Osteoblast (primary cell): ENCODE results near the gene METTL17. TPM values are rescaled to one million over a fixed set of nuclear protein-coding genes. Genes with fewer than 3 reads are reported as not detected.
A peak's percentile ranks its signal among the peaks of the same experiment; 100 is the strongest.

ENCODE experiments used
- DNase-seq: peaks from one replicate; pipeline ENCODE4 v3.0.0; 2011; ENCODE audit warnings: low spot score, mixed read lengths; ENCODE audit not compliant: insufficient read length; ENCODE audit errors: missing footprints
- H2AFZ ChIP-seq: 2 replicates; pipeline ENCODE4 v1.6.0; 2011; ENCODE audit warnings: mild to moderate bottlenecking, low read length
- H3K27ac ChIP-seq: 2 replicates; pipeline ENCODE4 v1.5.1; 2011; ENCODE audit warnings: mild to moderate bottlenecking, low read depth, low read length, moderate library complexity
- H3K27me3 ChIP-seq: 2 replicates; pipeline ENCODE4 v1.6.0; 2012; ENCODE audit warnings: mild to moderate bottlenecking, control low read depth, inconsistent platforms, low read length, moderate library complexity; ENCODE audit not compliant: insufficient read depth
- H3K36me3 ChIP-seq: 2 replicates; pipeline ENCODE4 v1.5.1; 2011; ENCODE audit warnings: mild to moderate bottlenecking, low read length, control low read depth, moderate library complexity; ENCODE audit not compliant: insufficient read depth
- H3K4me1 ChIP-seq: 2 replicates; pipeline ENCODE4 v1.5.1; 2011; ENCODE audit warnings: mild to moderate bottlenecking, low read length, control low read depth, moderate library complexity; ENCODE audit not compliant: insufficient read depth
- H3K4me2 ChIP-seq: 2 replicates; pipeline ENCODE4 v1.6.0; 2011; ENCODE audit warnings: mild to moderate bottlenecking, low read length; ENCODE audit not compliant: insufficient read depth
- H3K4me3 ChIP-seq: fragments of 200-600 bp; sonication (generic); 3 replicates; pipeline ENCODE4 v1.5.1; 2012; ENCODE audit warnings: mild to moderate bottlenecking, low read length, inconsistent platforms; ENCODE audit not compliant: insufficient read depth
- H3K79me2 ChIP-seq: 2 replicates; pipeline ENCODE4 v1.6.0; 2012; ENCODE audit warnings: mild to moderate bottlenecking, low read length, control low read depth, inconsistent platforms; ENCODE audit not compliant: insufficient read depth
- H3K9me3 ChIP-seq: 2 replicates; pipeline ENCODE4 v1.5.1; 2011; ENCODE audit warnings: low read depth, low read length, control low read depth
- H4K20me1 ChIP-seq: 2 replicates; pipeline ENCODE4 v1.6.0; 2012; ENCODE audit warnings: mild to moderate bottlenecking, low read length, control low read depth; ENCODE audit not compliant: insufficient read depth
- total RNA-seq: library from RNA; depleted of rRNA; stranded (reverse); fragments of >200 nt; gene quantifications from 2 replicates; pipeline ENCODE4 v1.2.3, GENCODE V29; 2012
- TF ChIP-seq, protein P1 (sequence below): IDR thresholded peaks from 2 replicates; pipeline ENCODE4 v1.5.1; 2011; ENCODE audit warnings: mild to moderate bottlenecking, low read depth, low read length, moderate library complexity; ENCODE audit errors: extremely low read depth

The METTL17 gene
- total RNA-seq, 1 donor = 50.3 TPM

DNA sequence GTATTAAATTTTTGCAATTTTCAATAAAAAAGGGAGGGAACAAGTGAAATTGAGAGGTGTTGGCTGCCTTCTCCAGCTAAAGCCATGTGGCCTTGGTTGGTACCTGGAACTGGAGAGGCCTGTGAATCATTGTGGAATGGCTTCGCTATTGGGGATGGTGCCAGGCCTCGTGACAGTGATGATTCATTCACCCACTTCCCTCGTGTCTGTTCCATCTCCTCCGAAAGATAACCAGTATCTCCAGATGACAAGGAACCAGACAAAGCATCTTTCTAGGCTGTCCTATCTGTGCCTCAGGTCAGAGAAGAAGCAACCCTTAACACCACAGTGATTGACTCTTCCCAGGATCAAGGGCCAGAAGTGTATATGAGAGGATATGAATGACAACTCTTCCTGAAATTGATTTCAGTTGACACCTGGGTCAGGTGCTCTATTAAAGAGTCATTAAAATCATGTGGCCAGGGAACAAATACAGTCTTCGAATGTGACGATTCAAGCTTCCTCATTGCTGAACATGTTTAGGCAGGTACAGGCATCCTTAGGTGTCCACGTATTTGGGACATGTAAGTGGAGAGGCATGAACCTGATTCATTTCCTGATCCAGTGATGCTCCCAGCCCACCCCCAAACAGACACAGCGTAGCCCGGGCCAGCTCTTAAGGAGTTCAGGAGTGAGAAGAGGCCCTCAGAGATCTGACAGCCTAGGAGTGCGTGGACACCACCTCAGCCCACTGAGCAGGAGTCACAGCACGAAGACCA is 52.1 kb downstream of the METTL17 start, which contains the start of gene RNASE7:
TSS of gene RNASE7 (plus strand) at position 687 of the 758 bp plus-strand sequence. CDS start 631 bp downstream, outside the sequence.
- no peaks in the 10 kb centered on the region for H3K9me3 ChIP-seq
- TF ChIP-seq, protein P1, sequence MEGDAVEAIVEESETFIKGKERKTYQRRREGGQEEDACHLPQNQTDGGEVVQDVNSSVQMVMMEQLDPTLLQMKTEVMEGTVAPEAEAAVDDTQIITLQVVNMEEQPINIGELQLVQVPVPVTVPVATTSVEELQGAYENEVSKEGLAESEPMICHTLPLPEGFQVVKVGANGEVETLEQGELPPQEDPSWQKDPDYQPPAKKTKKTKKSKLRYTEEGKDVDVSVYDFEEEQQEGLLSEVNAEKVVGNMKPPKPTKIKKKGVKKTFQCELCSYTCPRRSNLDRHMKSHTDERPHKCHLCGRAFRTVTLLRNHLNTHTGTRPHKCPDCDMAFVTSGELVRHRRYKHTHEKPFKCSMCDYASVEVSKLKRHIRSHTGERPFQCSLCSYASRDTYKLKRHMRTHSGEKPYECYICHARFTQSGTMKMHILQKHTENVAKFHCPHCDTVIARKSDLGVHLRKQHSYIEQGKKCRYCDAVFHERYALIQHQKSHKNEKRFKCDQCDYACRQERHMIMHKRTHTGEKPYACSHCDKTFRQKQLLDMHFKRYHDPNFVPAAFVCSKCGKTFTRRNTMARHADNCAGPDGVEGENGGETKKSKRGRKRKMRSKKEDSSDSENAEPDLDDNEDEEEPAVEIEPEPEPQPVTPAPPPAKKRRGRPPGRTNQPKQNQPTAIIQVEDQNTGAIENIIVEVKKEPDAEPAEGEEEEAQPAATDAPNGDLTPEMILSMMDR = no peak
- peaks cover 11% of the 10 kb centered on the region for H3K27me3 ChIP-seq
- no peak within 1 kb of the TSS for H2AFZ ChIP-seq
- H3K4me2 ChIP-seq = no peak within 1 kb of the TSS
- no peak within 1 kb of the TSS for H3K4me3 ChIP-seq
- no peaks in the 10 kb centered on the region for H3K79me2 ChIP-seq
- no peak within 1 kb of the TSS for H3K27ac ChIP-seq
- no peaks in the 10 kb centered on the region for H3K36me3 ChIP-seq
- peaks cover 12% of the 10 kb centered on the region for H3K4me1 ChIP-seq
- H4K20me1 ChIP-seq = no peaks in the 10 kb centered on the region
- DNase-seq = peak; percentile 29

DNA sequence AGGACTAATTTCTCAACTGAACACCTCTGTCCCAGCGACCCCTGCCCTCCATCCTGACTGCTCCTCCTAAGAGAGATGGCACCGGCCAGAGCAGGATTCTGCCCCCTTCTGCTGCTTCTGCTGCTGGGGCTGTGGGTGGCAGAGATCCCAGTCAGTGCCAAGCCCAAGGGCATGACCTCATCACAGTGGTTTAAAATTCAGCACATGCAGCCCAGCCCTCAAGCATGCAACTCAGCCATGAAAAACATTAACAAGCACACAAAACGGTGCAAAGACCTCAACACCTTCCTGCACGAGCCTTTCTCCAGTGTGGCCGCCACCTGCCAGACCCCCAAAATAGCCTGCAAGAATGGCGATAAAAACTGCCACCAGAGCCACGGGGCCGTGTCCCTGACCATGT is 53.1 kb downstream of the METTL17 start:
- no peaks in the 10 kb centered on the region for H3K79me2 ChIP-seq
- no peak overlapping the region for H3K27ac ChIP-seq
- H3K27me3 ChIP-seq = peaks cover 11% of the 10 kb centered on the region
- no peaks in the 10 kb centered on the region for H3K36me3 ChIP-seq
- H4K20me1 ChIP-seq = no peaks in the 10 kb centered on the region
- H3K4me2 ChIP-seq = no peak overlapping the region
- peaks cover 17% of the 10 kb centered on the region for H3K4me1 ChIP-seq
- no peak for DNase-seq
- TF ChIP-seq, protein P1 = no peak
- H2AFZ ChIP-seq = no peak overlapping the region
- no peak overlapping the region for H3K4me3 ChIP-seq
- no peaks in the 10 kb centered on the region for H3K9me3 ChIP-seq

DNA sequence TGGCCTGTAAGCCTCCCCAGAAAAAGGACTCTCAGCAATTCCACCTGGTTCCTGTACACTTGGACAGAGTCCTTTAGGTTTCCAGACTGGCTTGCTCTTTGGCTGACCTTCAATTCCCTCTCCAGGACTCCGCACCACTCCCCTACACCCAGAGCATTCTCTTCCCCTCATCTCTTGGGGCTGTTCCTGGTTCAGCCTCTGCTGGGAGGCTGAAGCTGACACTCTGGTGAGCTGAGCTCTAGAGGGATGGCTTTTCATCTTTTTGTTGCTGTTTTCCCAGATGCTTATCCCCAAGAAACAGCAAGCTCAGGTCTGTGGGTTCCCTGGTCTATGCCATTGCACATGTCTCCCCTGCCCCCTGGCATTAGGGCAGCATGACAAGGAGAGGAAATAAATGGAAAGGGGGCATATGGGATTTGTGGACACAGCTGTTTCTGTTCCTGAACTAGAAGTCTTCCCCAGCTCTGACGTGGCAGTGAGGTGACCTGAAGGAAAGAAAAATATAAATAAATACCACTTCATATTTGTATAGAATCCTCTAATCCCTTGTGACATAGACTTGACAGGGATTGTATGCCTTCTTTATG is 53.7 kb downstream of the METTL17 start:
- no peak overlapping the region for H2AFZ ChIP-seq
- no peak overlapping the region for H3K27ac ChIP-seq
- H3K27me3 ChIP-seq = peaks cover 11% of the 10 kb centered on the region
- TF ChIP-seq, protein P1 = no peak
- no peak for DNase-seq
- H3K4me2 ChIP-seq = no peak overlapping the region
- no peaks in the 10 kb centered on the region for H3K79me2 ChIP-seq
- no peak overlapping the region for H3K4me3 ChIP-seq
- H3K9me3 ChIP-seq = no peaks in the 10 kb centered on the region
- no peaks in the 10 kb centered on the region for H4K20me1 ChIP-seq
- H3K36me3 ChIP-seq = no peaks in the 10 kb centered on the region
- H3K4me1 ChIP-seq = peaks cover 17% of the 10 kb centered on the region

DNA sequence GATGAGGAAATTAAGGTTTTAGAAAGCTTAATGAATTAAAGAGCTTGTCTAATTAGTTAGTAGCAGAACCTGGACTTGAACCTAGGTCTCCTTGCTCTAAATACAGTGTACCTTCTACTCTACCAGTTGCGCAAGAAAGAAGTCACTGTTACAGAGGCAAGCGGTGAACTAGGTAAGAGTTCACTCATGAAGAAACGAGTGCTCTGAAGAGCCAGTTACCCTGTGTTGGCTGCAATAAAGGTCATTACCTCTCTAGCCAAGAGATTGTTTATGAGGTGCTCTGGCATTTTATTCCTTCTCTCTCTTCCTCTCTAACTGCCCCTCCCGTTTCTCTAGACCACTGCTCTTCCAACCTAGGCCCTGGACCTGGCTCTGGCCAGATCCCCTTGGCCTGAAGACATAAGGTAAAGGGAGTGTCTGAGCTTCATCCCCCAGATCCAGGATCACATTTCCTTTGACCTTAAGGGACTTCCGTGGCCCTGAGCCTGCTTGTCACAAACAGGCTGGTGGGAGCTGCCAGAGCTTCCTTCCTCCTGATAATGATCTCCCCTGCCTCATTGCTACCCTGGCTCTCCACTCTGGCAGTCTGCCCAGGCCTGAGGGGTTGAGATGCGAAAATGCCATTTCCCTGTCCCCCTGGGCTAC is 54.3 kb downstream of the METTL17 start:
- no peaks in the 10 kb centered on the region for H3K9me3 ChIP-seq
- no peak overlapping the region for H2AFZ ChIP-seq
- no peaks in the 10 kb centered on the region for H3K79me2 ChIP-seq
- no peak for DNase-seq
- H3K4me3 ChIP-seq = no peak overlapping the region
- no peaks in the 10 kb centered on the region for H3K36me3 ChIP-seq
- no peak overlapping the region for H3K27ac ChIP-seq
- peaks cover 11% of the 10 kb centered on the region for H3K27me3 ChIP-seq
- H3K4me1 ChIP-seq = peaks cover 18% of the 10 kb centered on the region
- no peak overlapping the region for H3K4me2 ChIP-seq
- no peaks in the 10 kb centered on the region for H4K20me1 ChIP-seq
- TF ChIP-seq, protein P1 = no peak
